ENCODE measurements around the gene NF1.

GRCh38 chr17:31412511-31412910, 317.7 kb downstream of the NF1 start:
- no peak for TF ChIP-seq POLR2A (IDR thresholded peaks at IDR 0.05)
- TF ChIP-seq CTCF (IDR thresholded peaks at IDR 0.05), result no peak
